Mesodermal cell (in vitro differentiated cells): ENCODE measurements around the gene COL25A1.
"Not testable (repeated sequence)": the region's sequence is repeated elsewhere in the genome, so short reads cannot be mapped to it uniquely, and the experiment has no call there.

Experiments
- H3K27ac ChIP-seq: 2 replicates; pipeline ENCODE4 v1.7.0; 2013; ENCODE audit warnings: mild to moderate bottlenecking, low read depth, low read length, moderate library complexity; ENCODE audit not compliant: severe bottlenecking
- H3K36me3 ChIP-seq: 2 replicates; pipeline ENCODE4 v1.7.1; 2013; ENCODE audit warnings: mild to moderate bottlenecking, low read length, moderate library complexity; ENCODE audit not compliant: control insufficient read depth, insufficient read depth
- H3K4me1 ChIP-seq: one replicate; pipeline ENCODE4 v1.7.1; 2013; ENCODE audit warnings: mild to moderate bottlenecking, low read length; ENCODE audit not compliant: insufficient read depth, control insufficient read depth, poor library complexity, severe bottlenecking
- H3K4me3 ChIP-seq: 2 replicates; pipeline ENCODE4 v1.7.0; 2013; ENCODE audit warnings: low read length, control low read depth, mild to moderate bottlenecking; ENCODE audit not compliant: insufficient read depth, poor library complexity, severe bottlenecking; ENCODE audit errors: extremely low read depth
- H3K9me3 ChIP-seq: 2 replicates; pipeline ENCODE4 v1.7.1; 2013; ENCODE audit warnings: mild to moderate bottlenecking, low read length, moderate library complexity; ENCODE audit not compliant: control insufficient read depth
- WGBS, 2 experiments: methylation state at CpG; one replicate each; pipeline ENCODE4 v1.1.5; 2013; ENCODE audit warnings: missing lambda C conversion rate in 2 of 2; ENCODE audit not compliant: insufficient coverage in 2 of 2; 5-methylcytosine and 5-hydroxymethylcytosine counted together

COL25A1 gene

DNA sequence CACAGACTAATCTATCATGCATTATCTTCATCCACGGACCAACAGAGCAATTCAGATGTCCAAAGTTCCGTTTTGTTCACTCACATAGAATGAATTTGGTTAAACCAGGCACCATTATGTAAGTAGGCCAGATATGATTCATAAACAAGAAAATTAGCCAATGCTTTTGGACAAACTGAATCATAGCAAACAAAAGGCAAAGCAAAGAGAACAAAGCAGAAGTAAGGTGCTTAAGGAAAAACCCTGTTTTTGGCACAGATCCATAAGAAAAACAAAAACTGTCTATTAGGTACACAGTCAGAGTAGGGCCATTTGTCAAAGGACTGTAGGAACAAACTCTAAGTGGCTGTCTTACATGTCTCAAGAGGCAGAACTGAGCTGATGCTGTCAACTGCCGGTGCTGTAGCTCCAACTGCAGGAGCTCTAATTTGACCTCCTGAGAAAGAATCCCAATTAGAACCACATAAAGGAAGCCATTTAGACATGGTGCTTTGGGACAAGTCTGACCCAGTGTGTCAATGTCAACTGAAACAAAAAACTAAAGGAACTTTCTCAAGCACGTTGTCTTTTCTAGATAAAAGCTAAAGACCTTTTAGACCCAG lies 146.7 kb downstream of the COL25A1 start:
- H3K9me3 ChIP-seq = no peaks in the 10 kb centered on the region
- no peaks in the 10 kb centered on the region for H3K36me3 ChIP-seq
- H3K27ac ChIP-seq = no peak overlapping the region
- WGBS, 2 experiments = 72 to 88% methylated on average over 2 to 4 of the region's 4 CpGs
- H3K4me3 ChIP-seq = no peak overlapping the region
- no peaks in the 10 kb centered on the region for H3K4me1 ChIP-seq

DNA sequence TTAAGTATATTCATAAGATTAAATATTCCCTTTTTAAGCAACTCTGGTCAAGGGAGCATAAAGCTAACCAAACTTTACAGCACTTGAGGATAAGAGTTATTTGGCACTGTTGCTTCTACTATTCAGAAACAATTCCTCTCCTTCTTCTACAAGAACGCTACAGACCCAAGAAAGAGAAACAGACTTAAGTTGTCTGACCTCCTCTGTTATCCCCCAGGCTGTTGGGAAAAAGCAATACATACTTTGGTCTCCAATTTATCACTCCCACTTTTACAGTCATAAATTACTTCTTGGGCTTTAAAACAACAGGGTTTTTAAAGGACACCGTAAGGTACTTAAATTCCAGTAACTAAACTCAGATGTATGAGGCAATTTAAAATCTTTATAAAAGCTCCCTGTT lies 147.4 kb downstream of the COL25A1 start:
- H3K4me3 ChIP-seq = no peak overlapping the region
- no peak overlapping the region for H3K27ac ChIP-seq
- 75 to 86% methylated on average over 1 to 2 of the region's 2 CpGs for WGBS, 2 experiments

DNA sequence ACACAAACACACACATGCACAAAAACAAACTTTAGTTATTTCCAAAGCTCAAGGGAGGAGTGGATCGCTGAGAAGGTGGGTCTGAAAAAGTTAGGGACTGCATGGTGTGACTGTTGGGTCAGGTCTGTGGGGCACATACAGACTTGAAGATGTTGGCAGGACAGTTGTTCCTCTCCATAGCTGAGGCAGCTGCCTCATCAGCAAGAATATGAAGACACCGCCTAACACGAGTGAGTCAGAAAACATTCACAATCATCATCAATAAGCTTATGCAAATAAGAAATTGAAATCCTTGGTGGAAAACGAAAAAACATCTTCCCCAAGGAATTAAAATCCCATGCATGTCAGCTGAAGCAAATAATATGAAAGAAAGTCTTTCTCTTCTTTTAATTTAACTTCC lies 148.0 kb downstream of the COL25A1 start:
- H3K27ac ChIP-seq = no peak overlapping the region
- no peaks in the 10 kb centered on the region for H3K36me3 ChIP-seq
- WGBS, 2 experiments = 80% methylated on average over 1 of the region's 4 CpGs; no CpG with 5 or more reads in 1 of the 2 experiments
- H3K9me3 ChIP-seq = no peaks in the 10 kb centered on the region
- H3K4me1 ChIP-seq = no peaks in the 10 kb centered on the region
- H3K4me3 ChIP-seq = no peak overlapping the region

More for the DNA sequence above, 147.4 kb downstream of the COL25A1 start:
- Histone ChIP-seq H3K9me3 (no peaks in the 10 kb centered on the region), H3K36me3 (no peaks in the 10 kb centered on the region), H3K4me1 (no peaks in the 10 kb centered on the region)

DNA sequence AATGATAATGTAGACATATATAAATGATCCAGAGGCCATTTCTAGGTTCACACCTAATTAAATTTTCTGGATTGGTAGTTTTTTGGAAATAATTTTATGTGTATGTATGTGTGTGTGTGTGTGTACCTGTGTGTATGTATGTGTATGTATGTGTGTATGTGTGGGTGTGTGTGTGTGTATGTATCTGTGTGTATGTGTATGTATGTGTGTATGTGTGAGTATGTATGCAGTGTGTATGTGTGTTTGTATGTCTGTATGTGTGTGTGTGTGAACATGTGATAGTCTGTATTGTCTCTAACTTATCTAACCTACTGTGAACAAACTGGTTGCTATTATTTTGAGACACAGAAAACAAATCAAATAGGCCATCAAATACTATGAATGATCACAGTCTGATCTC lies 152.6 kb downstream of the COL25A1 start:
- Histone ChIP-seq H3K27ac (no peak overlapping the region), H3K36me3 (no peaks in the 10 kb centered on the region), H3K4me3 (no peak overlapping the region), H3K4me1 (no peaks in the 10 kb centered on the region), H3K9me3 (no peaks in the 10 kb centered on the region)

DNA sequence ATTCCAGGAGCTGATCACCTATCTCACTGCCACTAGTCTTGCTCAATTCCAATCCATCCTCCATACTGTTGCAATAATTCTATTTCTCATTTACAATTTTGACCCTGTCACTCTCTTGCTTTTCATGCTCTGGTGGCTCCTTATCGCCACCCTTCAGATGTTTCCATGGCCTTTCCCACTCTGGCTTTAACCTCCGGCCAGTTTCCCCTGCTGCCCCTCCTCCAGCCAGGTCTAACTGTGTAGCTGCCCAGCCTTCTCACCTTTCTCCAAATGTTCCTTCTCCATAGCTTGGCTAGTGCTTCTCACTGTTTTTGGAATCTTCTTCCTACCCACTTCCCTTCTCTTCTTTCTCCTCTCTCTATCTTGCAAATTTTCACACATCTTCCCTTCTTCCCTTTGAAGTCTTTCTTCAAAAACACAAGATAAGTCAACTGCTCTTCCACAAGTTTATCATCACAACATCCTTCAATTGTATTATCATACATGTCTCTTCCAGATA lies 153.8 kb downstream of the COL25A1 start:
- Histone ChIP-seq H3K9me3 (no peaks in the 10 kb centered on the region), H3K27ac (no peak overlapping the region), H3K4me3 (no peak overlapping the region), H3K4me1 (no peaks in the 10 kb centered on the region), H3K36me3 (no peaks in the 10 kb centered on the region)
- 71 to 75% methylated on average over 2 of the region's 2 CpGs for WGBS, 2 experiments

DNA sequence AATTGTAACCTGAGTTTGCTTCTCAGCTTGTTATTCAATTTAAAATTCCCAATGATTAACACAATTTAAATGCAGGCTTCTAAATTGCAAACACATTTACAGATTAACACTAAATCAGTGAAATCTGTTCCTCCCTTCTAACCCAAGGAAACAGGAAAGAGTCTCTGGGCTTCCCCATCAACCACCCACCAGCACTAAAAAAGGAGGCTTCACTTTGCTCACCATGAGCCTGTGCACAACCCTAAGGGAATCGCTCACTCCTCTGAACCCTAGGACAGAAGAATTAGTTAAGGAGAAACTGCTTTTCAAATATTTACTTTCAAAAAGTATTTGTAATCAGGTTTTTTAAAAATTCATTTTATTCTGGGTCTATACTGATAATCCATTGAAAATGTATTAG lies 155.3 kb downstream of the COL25A1 start:
- H3K4me1 ChIP-seq = no peaks in the 10 kb centered on the region
- H3K9me3 ChIP-seq = no peaks in the 10 kb centered on the region
- WGBS, 2 experiments = no CpG with 5 or more reads among the region's 1 CpG
- H3K36me3 ChIP-seq = no peaks in the 10 kb centered on the region
- H3K4me3 ChIP-seq = no peak overlapping the region
- H3K27ac ChIP-seq = no peak overlapping the region

DNA sequence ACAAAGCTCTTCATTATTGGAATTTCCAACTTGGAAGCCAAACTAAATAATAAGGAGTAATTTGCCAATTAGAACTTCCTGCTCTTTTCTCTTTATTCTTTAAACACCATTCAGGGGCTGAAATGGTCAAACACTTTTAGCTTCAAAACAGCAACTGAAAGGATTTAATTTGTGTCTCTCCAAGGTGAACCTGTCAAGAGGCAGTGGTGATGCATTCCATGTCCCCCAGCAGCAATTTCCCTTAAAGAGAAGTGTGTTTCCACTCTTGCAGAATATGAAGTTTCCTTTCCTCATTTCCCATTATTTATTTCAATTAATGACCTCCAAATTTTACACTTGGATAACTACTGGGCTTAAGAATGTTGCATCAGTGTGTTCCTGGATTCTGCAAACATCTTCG lies 156.0 kb downstream of the COL25A1 start:
- no peaks in the 10 kb centered on the region for H3K9me3 ChIP-seq
- H3K4me3 ChIP-seq = no peak overlapping the region
- H3K4me1 ChIP-seq = no peaks in the 10 kb centered on the region
- no peaks in the 10 kb centered on the region for H3K36me3 ChIP-seq
- no CpG with 5 or more reads among the region's 1 CpG for WGBS, 2 experiments
- no peak overlapping the region for H3K27ac ChIP-seq

DNA sequence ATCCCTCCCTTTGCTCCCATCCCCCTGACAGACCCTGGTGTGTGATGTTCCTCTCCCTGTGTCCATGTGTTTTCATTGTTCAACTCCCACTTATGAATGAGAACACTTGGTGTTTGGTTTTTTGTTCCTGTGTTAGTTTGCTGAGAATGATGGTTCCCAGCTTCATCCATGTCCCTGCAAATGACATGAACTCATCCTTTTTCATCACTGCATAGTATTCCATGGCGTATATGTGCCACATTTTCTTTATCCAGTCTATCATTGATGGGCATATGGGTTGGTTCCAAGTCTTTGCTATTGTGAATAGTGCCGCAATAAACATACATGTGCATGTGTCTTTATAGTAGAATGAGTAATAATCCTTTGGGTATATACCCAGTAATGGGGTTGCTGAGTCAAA lies 164.3 kb downstream of the COL25A1 start:
- H3K4me1 ChIP-seq, H3K27ac ChIP-seq, H3K9me3 ChIP-seq, H3K36me3 ChIP-seq, H3K4me3 ChIP-seq: not testable (repeated sequence)
- 80 to 100% methylated on average over 1 of the region's 2 CpGs for WGBS, 2 experiments

DNA sequence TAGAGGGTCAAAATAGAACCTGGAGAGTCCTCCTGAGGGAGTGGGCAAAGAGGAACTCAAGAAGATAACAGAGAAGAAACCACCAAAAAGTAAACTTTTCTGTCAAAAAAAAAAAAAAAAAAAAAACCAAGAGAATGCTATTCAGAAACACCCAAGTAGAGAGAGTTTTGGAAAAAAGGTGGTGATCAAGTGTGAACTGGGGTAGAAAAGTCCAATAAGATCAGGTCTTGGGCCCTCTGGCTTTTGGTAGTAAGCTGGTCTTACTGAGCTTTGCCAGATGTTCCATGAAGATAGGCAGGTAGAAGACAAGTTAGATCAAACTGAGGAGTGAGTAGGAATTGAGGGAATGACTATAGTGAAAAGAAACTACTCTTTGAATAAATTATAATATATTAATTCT lies 167.5 kb downstream of the COL25A1 start:
- H3K4me3 ChIP-seq = no peak overlapping the region
- H3K27ac ChIP-seq = no peak overlapping the region
- H3K36me3 ChIP-seq = no peaks in the 10 kb centered on the region
- no peaks in the 10 kb centered on the region for H3K9me3 ChIP-seq
- H3K4me1 ChIP-seq = no peaks in the 10 kb centered on the region

DNA sequence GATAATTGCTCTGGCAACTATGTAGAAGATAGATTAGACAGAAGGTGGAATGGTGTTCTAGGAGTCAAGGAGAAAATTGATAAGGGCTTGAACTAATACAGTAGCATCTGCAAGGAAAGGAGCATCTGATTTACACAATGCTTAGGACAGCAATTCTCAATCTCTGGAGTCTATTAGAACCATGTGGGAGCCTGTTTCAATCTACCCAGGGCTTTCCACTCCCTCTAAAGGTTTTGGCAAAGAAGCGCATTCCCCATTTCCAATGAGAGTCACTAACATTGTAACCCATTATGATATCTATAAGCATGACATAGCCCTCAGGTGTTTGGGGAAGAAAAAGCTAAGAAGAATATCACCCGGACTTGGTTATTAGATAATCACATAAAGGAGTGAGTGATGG lies 168.2 kb downstream of the COL25A1 start:
- Histone ChIP-seq H3K27ac (no peak overlapping the region), H3K4me3 (no peak overlapping the region), H3K9me3 (no peaks in the 10 kb centered on the region), H3K4me1 (no peaks in the 10 kb centered on the region), H3K36me3 (no peaks in the 10 kb centered on the region)
- 88 to 100% methylated on average over 1 to 2 of the region's 2 CpGs for WGBS, 2 experiments

DNA sequence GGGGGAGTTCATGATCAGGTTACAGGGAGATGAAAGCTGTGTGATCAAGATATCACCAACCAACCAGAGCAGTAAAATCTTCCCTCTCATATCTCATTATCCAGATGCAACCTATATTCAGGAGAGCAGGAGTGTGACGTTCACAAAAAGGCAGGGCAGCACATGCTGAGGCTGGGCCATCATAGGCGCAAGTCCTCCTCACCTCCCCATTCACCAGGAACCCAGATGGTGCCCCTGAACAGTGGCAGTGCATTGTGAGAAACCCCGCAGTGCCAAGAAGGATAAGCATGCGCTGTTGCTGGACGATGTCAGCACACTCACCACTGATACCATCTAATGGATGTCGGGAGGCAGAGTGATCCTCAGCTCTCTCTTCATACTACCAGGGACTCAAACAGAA lies 170.9 kb downstream of the COL25A1 start:
- H3K27ac ChIP-seq = no peak overlapping the region
- 87 to 100% methylated on average over 1 to 4 of the region's 6 CpGs for WGBS, 2 experiments
- no peaks in the 10 kb centered on the region for H3K4me1 ChIP-seq
- no peak overlapping the region for H3K4me3 ChIP-seq
- no peaks in the 10 kb centered on the region for H3K9me3 ChIP-seq
- no peaks in the 10 kb centered on the region for H3K36me3 ChIP-seq
